GM10847 (cell line): ENCODE data around the gene CPLX3.

Experiments used
- POLR2A ChIP-seq: IDR thresholded peaks from 2 replicates; pipeline ENCODE4 v1.6.1; 2011; ENCODE audit not compliant: insufficient read length; ENCODE audit errors: extremely low read depth

Gene CPLX3

GRCh38 chr15:74794248-74794969 is 32.0 kb upstream of the CPLX3 start:
- no peak for TF ChIP-seq POLR2A

- TF ChIP-seq POLR2A = no peak
Observed at GRCh38 chr15:74794970-74795349, 31.5 kb upstream of the CPLX3 start.

- TF ChIP-seq POLR2A = no peak
Observed at GRCh38 chr15:74795966-74796625, 30.3 kb upstream of the CPLX3 start.

- no peak for TF ChIP-seq POLR2A
Observed at GRCh38 chr15:74798388-74799254, 27.8 kb upstream of the CPLX3 start.

GRCh38 chr15:74799255-74799855 is 27.1 kb upstream of the CPLX3 start:
- no peak for TF ChIP-seq POLR2A

- TF ChIP-seq POLR2A = no peak
Observed at GRCh38 chr15:74799856-74800558, 26.4 kb upstream of the CPLX3 start.

- TF ChIP-seq POLR2A = no peak
Observed at GRCh38 chr15:74800559-74801094, 25.8 kb upstream of the CPLX3 start.

- no peak for TF ChIP-seq POLR2A
Observed at GRCh38 chr15:74801311-74801997, 25.0 kb upstream of the CPLX3 start.

- no peak for TF ChIP-seq POLR2A
Observed at GRCh38 chr15:74802290-74802689, 24.1 kb upstream of the CPLX3 start.

- TF ChIP-seq POLR2A = no peak
Observed at GRCh38 chr15:74802862-74803447, 23.5 kb upstream of the CPLX3 start.

- TF ChIP-seq POLR2A = no peak
Observed at GRCh38 chr15:74804935-74805334, 21.5 kb upstream of the CPLX3 start.

- TF ChIP-seq POLR2A = no peak
Observed at GRCh38 chr15:74807282-74807681, 19.1 kb upstream of the CPLX3 start.

GRCh38 chr15:74808078-74808839 is 18.2 kb upstream of the CPLX3 start:
- TF ChIP-seq POLR2A = no peak
